Measurements from ENCODE around the gene PAM16.
A peak's percentile ranks its signal among the peaks of the same experiment; 100 is the strongest.

Gene PAM16

DNA sequence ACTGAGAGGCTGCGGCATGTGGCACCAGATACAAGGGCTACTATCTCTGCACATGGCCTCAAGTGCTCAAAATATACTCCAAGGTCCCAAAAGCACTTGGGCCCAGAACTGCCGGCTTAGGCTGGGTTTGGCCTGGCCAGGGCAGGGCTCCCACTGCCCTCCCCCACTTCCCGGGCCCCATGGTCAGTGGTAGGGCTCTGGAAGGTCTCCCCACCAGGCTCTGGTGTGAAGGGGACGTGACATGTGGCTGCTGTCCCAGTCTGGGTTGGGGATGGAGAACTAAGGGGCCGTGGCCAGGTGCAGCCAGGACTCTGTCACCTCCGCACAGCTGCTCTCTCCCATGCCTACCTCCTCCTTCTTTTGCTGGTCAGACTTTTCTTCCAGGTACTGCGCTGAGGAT is 5.7 kb upstream of the PAM16 start:
- H3K4me1 ChIP-seq = peaks cover 0 to 8% (median 3%) of the 10 kb centered on the region in 4 donors
- no peaks in the 10 kb centered on the region for H3K9me3 ChIP-seq
- no peak for DNase-seq
- no peak overlapping the region for H3K27ac ChIP-seq
- no peak overlapping the region for H3K4me3 ChIP-seq
- TF ChIP-seq, protein P1, sequence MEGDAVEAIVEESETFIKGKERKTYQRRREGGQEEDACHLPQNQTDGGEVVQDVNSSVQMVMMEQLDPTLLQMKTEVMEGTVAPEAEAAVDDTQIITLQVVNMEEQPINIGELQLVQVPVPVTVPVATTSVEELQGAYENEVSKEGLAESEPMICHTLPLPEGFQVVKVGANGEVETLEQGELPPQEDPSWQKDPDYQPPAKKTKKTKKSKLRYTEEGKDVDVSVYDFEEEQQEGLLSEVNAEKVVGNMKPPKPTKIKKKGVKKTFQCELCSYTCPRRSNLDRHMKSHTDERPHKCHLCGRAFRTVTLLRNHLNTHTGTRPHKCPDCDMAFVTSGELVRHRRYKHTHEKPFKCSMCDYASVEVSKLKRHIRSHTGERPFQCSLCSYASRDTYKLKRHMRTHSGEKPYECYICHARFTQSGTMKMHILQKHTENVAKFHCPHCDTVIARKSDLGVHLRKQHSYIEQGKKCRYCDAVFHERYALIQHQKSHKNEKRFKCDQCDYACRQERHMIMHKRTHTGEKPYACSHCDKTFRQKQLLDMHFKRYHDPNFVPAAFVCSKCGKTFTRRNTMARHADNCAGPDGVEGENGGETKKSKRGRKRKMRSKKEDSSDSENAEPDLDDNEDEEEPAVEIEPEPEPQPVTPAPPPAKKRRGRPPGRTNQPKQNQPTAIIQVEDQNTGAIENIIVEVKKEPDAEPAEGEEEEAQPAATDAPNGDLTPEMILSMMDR (IDR thresholded peaks at IDR 0.05) = no peak
- peaks cover 0 to 32% (median 6%) of the 10 kb centered on the region in 3 donors for H3K36me3 ChIP-seq
- H3K27me3 ChIP-seq = no peaks in the 10 kb centered on the region
- intact Hi-C loops (cut with DNase I; ENCODE audit: low total_unique reads) = no loop called here

DNA sequence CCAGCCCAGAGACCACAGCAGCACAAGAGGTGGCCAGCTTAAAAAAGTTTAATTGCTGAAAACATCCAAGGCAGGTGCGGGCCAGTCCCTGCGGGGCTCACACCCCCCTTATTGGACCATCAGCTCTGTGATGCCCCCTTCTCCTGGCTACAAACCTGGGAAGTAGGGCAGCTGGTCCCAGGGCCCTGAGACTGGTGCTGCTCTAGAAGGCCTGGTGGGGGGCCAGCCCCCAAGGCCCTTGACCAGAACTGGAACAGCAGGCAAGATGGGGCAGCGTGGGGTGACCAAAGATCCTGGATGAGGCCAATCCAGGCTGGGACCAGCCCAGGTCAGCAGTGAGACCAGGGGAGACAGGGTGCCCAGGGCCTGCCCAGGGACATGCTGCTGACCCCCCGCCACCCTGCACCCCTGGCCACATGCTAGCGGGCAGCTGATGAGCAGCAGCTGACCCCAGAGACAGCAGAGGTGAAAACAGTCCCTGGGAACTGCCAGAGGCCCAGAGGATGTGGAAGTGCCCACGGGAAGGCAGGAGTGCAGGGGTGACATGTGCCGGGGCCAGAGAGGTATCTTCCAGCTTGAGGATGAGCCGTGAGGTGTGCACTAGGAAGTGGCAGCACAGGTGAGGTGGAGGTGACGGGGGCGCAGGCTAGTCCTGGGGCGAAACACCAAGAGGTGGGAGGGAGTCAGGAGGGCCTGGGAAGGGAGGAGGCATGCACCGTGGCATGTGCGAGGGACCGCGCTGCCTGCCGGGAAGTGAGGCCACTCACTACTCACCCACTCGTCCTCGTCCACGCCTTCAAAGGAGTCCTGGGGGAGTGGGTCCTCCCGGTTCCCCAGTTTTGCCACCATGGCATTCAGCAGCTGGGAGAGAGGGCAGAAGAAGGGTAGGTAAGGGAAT is 3.6 kb upstream of the PAM16 start:
- intact Hi-C loops (cut with DNase I; ENCODE audit: low total_unique reads) = no loop called here
- no peaks in the 10 kb centered on the region for H3K9me3 ChIP-seq
- H3K36me3 ChIP-seq = peaks cover 0 to 20% (median 0%) of the 10 kb centered on the region in 3 donors
- H3K27ac ChIP-seq = no peak overlapping the region
- no peak for DNase-seq
- H3K4me3 ChIP-seq = no peak overlapping the region
- H3K27me3 ChIP-seq = no peaks in the 10 kb centered on the region
- H3K4me1 ChIP-seq = peaks cover 0 to 23% (median 18%) of the 10 kb centered on the region in 4 donors
- TF ChIP-seq, protein P1 (IDR thresholded peaks at IDR 0.05) = no peak

GRCh38 chr16:4353675-4354074 is 2.6 kb upstream of the PAM16 start:
- TF ChIP-seq, protein P1 (IDR thresholded peaks at IDR 0.05) = no peak
- no peak overlapping the region for H3K27ac ChIP-seq
- DNase-seq = no peak
- H3K9me3 ChIP-seq = no peaks in the 10 kb centered on the region
- H3K4me1 ChIP-seq = peaks cover 0 to 22% (median 17%) of the 10 kb centered on the region in 4 donors
- intact Hi-C loops (cut with DNase I; ENCODE audit: low total_unique reads) = no loop called here
- H3K27me3 ChIP-seq = no peaks in the 10 kb centered on the region
- H3K36me3 ChIP-seq = peaks cover 0 to 20% (median 0%) of the 10 kb centered on the region in 3 donors
- no peak overlapping the region for H3K4me3 ChIP-seq

GRCh38 chr16:4352843-4353242 is 1.7 kb upstream of the PAM16 start:
- Histone ChIP-seq H3K27me3 (no peaks in the 10 kb centered on the region), H3K4me1 (peaks cover 0 to 30% (median 21%) of the 10 kb centered on the region in 4 donors), H3K9me3 (no peaks in the 10 kb centered on the region), H3K27ac (no peak overlapping the region), H3K4me3 (no peak overlapping the region), H3K36me3 (peaks cover 0 to 19% (median 0%) of the 10 kb centered on the region in 3 donors)
- intact Hi-C loops (cut with DNase I; ENCODE audit: low total_unique reads) = no loop called here
- DNase-seq = no peak
- TF ChIP-seq, protein P1 (IDR thresholded peaks at IDR 0.05) = no peak

DNA sequence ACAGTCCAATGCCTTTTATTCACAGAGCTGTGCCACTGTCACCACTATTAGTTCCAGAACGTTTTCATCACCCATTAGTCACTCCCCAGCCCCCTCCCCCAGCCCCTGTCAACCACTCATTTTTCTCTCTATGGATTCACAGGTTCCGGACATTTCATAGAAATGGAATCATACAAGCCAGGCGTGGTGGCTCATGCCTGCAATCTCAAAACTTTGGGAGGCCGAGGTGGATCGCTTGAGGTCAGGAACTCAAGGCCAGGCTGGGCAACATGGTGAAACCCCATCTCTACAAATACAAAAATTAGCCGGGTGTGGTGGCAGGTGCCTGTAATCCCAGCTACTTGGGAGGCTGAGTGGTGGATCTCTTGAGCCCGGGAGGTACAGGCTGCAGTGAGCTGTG is 759 bp upstream of the PAM16 start:
- H3K4me3 ChIP-seq = no peak overlapping the region
- DNase-seq = no peak
- no peaks in the 10 kb centered on the region for H3K9me3 ChIP-seq
- H3K27me3 ChIP-seq = no peaks in the 10 kb centered on the region
- TF ChIP-seq, protein P1 (IDR thresholded peaks at IDR 0.05) = no peak
- peak overlapping the region in 1 of 2 donors; percentile 82 for H3K27ac ChIP-seq
- intact Hi-C loops (cut with DNase I; ENCODE audit: low total_unique reads) = no loop called here
- peaks cover 0 to 21% (median 0%) of the 10 kb centered on the region in 3 donors for H3K36me3 ChIP-seq
- peaks cover 0 to 37% (median 27%) of the 10 kb centered on the region in 4 donors for H3K4me1 ChIP-seq
